GM23338 (cell line): ENCODE data around the gene B4GALNT2. TPM values are rescaled to one million over a fixed set of nuclear protein-coding genes. Genes with fewer than 3 reads are reported as not detected.

ENCODE experiments used
- ATAC-seq: fragments of 200-7000 bp; cut with Tn5 transposase; 3 replicates; pipeline ENCODE4 v1.9.1; 2020
- DNase-seq: peaks from one replicate; pipeline ENCODE4 v3.0.0-alpha.2; 2015; ENCODE audit warnings: low spot score
- H2AFZ ChIP-seq: fragments of 200-600 bp; sonication (generic); 2 replicates; pipeline ENCODE4 v1.8.0; 2016; ENCODE audit warnings: antibody characterized with exemption, mild to moderate bottlenecking, moderate library complexity
- H3F3A ChIP-seq: fragments of 200-600 bp; sonication (generic); replicated peaks from 2 replicates; pipeline ENCODE4 v1.8.0; 2017; ENCODE audit warnings: antibody characterized with exemption, mixed run types, low read depth
- H3K27ac ChIP-seq: fragments of 200-600 bp; sonication (generic); 2 replicates; pipeline ENCODE4 v1.6.1; 2016; ENCODE audit warnings: low read depth
- H3K27me3 ChIP-seq: fragments of 200-600 bp; sonication (generic); 2 replicates; pipeline ENCODE4 v1.8.0; 2016; ENCODE audit warnings: mild to moderate bottlenecking, mixed run types, moderate library complexity; ENCODE audit not compliant: insufficient read depth
- H3K36me3 ChIP-seq: fragments of 200-600 bp; sonication (generic); 2 replicates; pipeline ENCODE4 v1.8.0; 2016; ENCODE audit warnings: mild to moderate bottlenecking; ENCODE audit not compliant: insufficient read depth
- H3K4me1 ChIP-seq: fragments of 200-600 bp; sonication (generic); 2 replicates; pipeline ENCODE4 v1.8.0; 2016; ENCODE audit warnings: mild to moderate bottlenecking, moderate library complexity; ENCODE audit not compliant: insufficient read depth
- H3K4me2 ChIP-seq: fragments of 200-600 bp; sonication (generic); 2 replicates; pipeline ENCODE4 v1.7.1; 2017; ENCODE audit warnings: mixed run types
- H3K4me3 ChIP-seq: fragments of 200-600 bp; sonication (generic); 2 replicates; pipeline ENCODE4 v1.6.1; 2016; ENCODE audit warnings: mixed run types
- H3K79me2 ChIP-seq: fragments of 200-600 bp; sonication (generic); replicated peaks from 2 replicates; pipeline ENCODE4 v1.8.0; 2017; ENCODE audit warnings: mild to moderate bottlenecking; ENCODE audit not compliant: insufficient read depth
- H3K9me2 ChIP-seq: fragments of 200-600 bp; sonication (generic); 2 replicates; pipeline ENCODE4 v1.8.0; 2017; ENCODE audit not compliant: insufficient read depth
- H4K20me1 ChIP-seq: fragments of 200-600 bp; sonication (generic); replicated peaks from 2 replicates; pipeline ENCODE4 v1.8.0; 2017; ENCODE audit warnings: mild to moderate bottlenecking; ENCODE audit not compliant: insufficient read depth
- H3K27ac Mint-ChIP-seq: 2 replicates; pipeline ENCODE4 v1.8.0; 2020; ENCODE audit warnings: inconsistent platforms, mild to moderate bottlenecking, moderate library complexity, mixed read lengths
- H3K27me3 Mint-ChIP-seq: 3 replicates; pipeline ENCODE4 v1.8.0; 2022; ENCODE audit warnings: low read depth, mild to moderate bottlenecking, moderate library complexity, mixed read lengths, inconsistent platforms; ENCODE audit not compliant: insufficient read depth, poor library complexity
- H3K36me3 Mint-ChIP-seq: 3 replicates; pipeline ENCODE4 v1.8.0; 2021; ENCODE audit warnings: low read depth, mild to moderate bottlenecking, inconsistent platforms, moderate library complexity, mixed read lengths
- H3K4me1 Mint-ChIP-seq: 3 replicates; pipeline ENCODE4 v1.8.0; 2020; ENCODE audit warnings: mild to moderate bottlenecking, inconsistent platforms, mixed read lengths
- H3K4me3 Mint-ChIP-seq: 3 replicates; pipeline ENCODE4 v1.8.0; 2021; ENCODE audit warnings: moderate library complexity, mild to moderate bottlenecking, inconsistent platforms, mixed read lengths
- H3K9me3 Mint-ChIP-seq: 3 replicates; pipeline ENCODE4 v1.8.0; 2020; ENCODE audit warnings: moderate library complexity, mild to moderate bottlenecking, inconsistent platforms, mixed read lengths
- CREB1 ChIP-seq: fragments of 250-450 bp; sonication (Bioruptor Pico); IDR thresholded peaks from 2 replicates; pipeline ENCODE4 v1.5.0; 2020; ENCODE audit warnings: low read depth, mild to moderate bottlenecking, moderate library complexity
- CTCF ChIP-seq, 2 experiments: fragments of 200-600 bp in 1 of 2; sonication (generic) in 1 of 2; conservative IDR thresholded peaks; 2 replicates each; pipeline versions ENCODE4 v1.5.1 to v1.6.1; 2016 to 2017; ENCODE audit warnings: antibody characterized with exemption in 2 of 2, low read depth in 2 of 2, mild to moderate bottlenecking in 2 of 2, moderate library complexity in 1 of 2
- ETS1 ChIP-seq: IDR thresholded peaks from 2 replicates; pipeline ENCODE4 v1.6.1; 2016; ENCODE audit warnings: antibody characterized with exemption
- EZH2 ChIP-seq: fragments of 200-600 bp; sonication (generic); IDR thresholded peaks from one replicate; pipeline ENCODE4 v1.8.0; 2017; ENCODE audit warnings: antibody characterized with exemption, mild to moderate bottlenecking, low read depth; ENCODE audit not compliant: unreplicated experiment
- EZH2phosphoT487 ChIP-seq: fragments of 200-600 bp; sonication (generic); IDR thresholded peaks from one replicate; pipeline ENCODE4 v1.8.1; 2018; ENCODE audit warnings: antibody characterized with exemption; ENCODE audit not compliant: unreplicated experiment
- POLR2AphosphoS5 ChIP-seq: IDR thresholded peaks from 2 replicates; pipeline ENCODE4 v1.6.1; 2016; ENCODE audit warnings: antibody characterized with exemption, low read depth
- REST ChIP-seq: IDR thresholded peaks from one replicate; pipeline ENCODE4 v1.6.1; 2018; ENCODE audit warnings: antibody characterized with exemption; ENCODE audit not compliant: unreplicated experiment
- STAT1 ChIP-seq: IDR thresholded peaks from one replicate; pipeline ENCODE4 v1.6.1; 2016; ENCODE audit warnings: antibody characterized with exemption; ENCODE audit not compliant: unreplicated experiment
- ZNF331 ChIP-seq: fragments of 250-450 bp; sonication (Bioruptor Pico); IDR thresholded peaks from 2 replicates; pipeline ENCODE4 v1.5.0; 2020; ENCODE audit warnings: low read depth, mild to moderate bottlenecking, moderate library complexity
- polyA plus RNA-seq: library from polyadenylated mRNA; unstranded; fragments of >200 nt; fragmentation: Nextera tagmentation; extraction: Ambion mirVana; gene quantifications from 2 replicates; pipeline ENCODE4 v1.2.1, GENCODE V29; 2016
- total RNA-seq: library from RNA; depleted of rRNA; stranded (reverse); fragments of >200 nt; shearing (Covaris generic); gene quantifications from 2 replicates; pipeline ENCODE4 v1.2.3, GENCODE V29; 2014

Gene B4GALNT2
- total and polyA plus RNA-seq, 2 experiments from 2014 or later = not detected

GRCh38 chr17:49223517-49224197 is 91.1 kb downstream of the B4GALNT2 start:
- Histone ChIP-seq H3K79me2 (no peaks in the 10 kb centered on the region), H3K4me3 (peak overlapping the region; percentile 70), H3K36me3 (no peaks in the 10 kb centered on the region; the same call in 1 of the 2 replicates), H3K9me2 (no peaks in the 10 kb centered on the region), H3K4me1 (peaks cover 14% of the 10 kb centered on the region), H3K27ac (no peak overlapping the region), H3F3A (0 out of 2 replicates have a peak, but pooled peaks cover 6% of the 10 kb centered on the region), H2AFZ (peak overlapping the region; percentile 91), H3K27me3 (peaks cover 64% of the 10 kb centered on the region), H4K20me1 (no peaks in the 10 kb centered on the region), H3K4me2 (peak overlapping the region; percentile 92)
- peaks cover 58% of the 10 kb centered on the region for H3K27me3 Mint-ChIP-seq
- no peak overlapping the region for H3K27ac Mint-ChIP-seq
- TF ChIP-seq STAT1 (no peak), CTCF (conservative IDR thresholded peaks at IDR 0.05; ENCODE audit: low read depth in 2 of 2) (peak; percentile 85 to 93), EZH2phosphoT487 (no peak), ETS1 (no peak), REST (no peak), CREB1 (CRISPR knock-in tag) (no peak), ZNF331 (no peak), EZH2 (peak; percentile 24), POLR2AphosphoS5 (no peak)
- DNase-seq (peak; percentile 84), ATAC-seq (peak; percentile 59)
- H3K9me3 Mint-ChIP-seq = no peaks in the 10 kb centered on the region
- peak overlapping the region; percentile 73 for H3K4me3 Mint-ChIP-seq
- H3K4me1 Mint-ChIP-seq = peaks cover 19% of the 10 kb centered on the region
- H3K36me3 Mint-ChIP-seq = no peaks in the 10 kb centered on the region
